Measurements from ENCODE around the gene DHRSX.
"Not testable (repeated sequence)": the region's sequence is repeated elsewhere in the genome, so short reads cannot be mapped to it uniquely, and the experiment has no call there.

Gene DHRSX

GRCh38 chrX:2424317-2424716, 76.5 kb downstream of the DHRSX start:
- no peak for DNase-seq (ENCODE audit: low spot score)

GRCh38 chrX:2423899-2424298, 76.9 kb downstream of the DHRSX start:
- no peak for DNase-seq (ENCODE audit: low spot score)

GRCh38 chrX:2423282-2423681, 77.5 kb downstream of the DHRSX start:
- DNase-seq (ENCODE audit: low spot score): peak; percentile 4

- not testable (repeated sequence) for DNase-seq (ENCODE audit: low spot score)
Observed at GRCh38 chrX:2419418-2419817, 81.4 kb downstream of the DHRSX start.

GRCh38 chrX:2418000-2418399, 82.8 kb downstream of the DHRSX start:
- no peak for DNase-seq (ENCODE audit: low spot score)

- no peak for DNase-seq (ENCODE audit: low spot score)
Observed at GRCh38 chrX:2416851-2417604, 83.7 kb downstream of the DHRSX start.

GRCh38 chrX:2414384-2414783, 86.4 kb downstream of the DHRSX start:
- no peak for DNase-seq (ENCODE audit: low spot score)

- no peak for DNase-seq (ENCODE audit: low spot score)
Observed at GRCh38 chrX:2413969-2414368, 86.8 kb downstream of the DHRSX start.

GRCh38 chrX:2412131-2412530, 88.6 kb downstream of the DHRSX start:
- no peak for DNase-seq (ENCODE audit: low spot score)

GRCh38 chrX:2410279-2411020, 90.3 kb downstream of the DHRSX start:
- no peak for DNase-seq (ENCODE audit: low spot score)

- DNase-seq (ENCODE audit: low spot score): no peak
Observed at GRCh38 chrX:2409796-2410195, 91.0 kb downstream of the DHRSX start.

GRCh38 chrX:2408856-2409255, 91.9 kb downstream of the DHRSX start:
- no peak for DNase-seq (ENCODE audit: low spot score)

- DNase-seq (ENCODE audit: low spot score): no peak
Observed at GRCh38 chrX:2406891-2407518, 93.8 kb downstream of the DHRSX start.

GRCh38 chrX:2404776-2405175, 96.0 kb downstream of the DHRSX start:
- no peak for DNase-seq (ENCODE audit: low spot score)

- DNase-seq (ENCODE audit: low spot score): no peak
Observed at GRCh38 chrX:2402361-2402690, 98.5 kb downstream of the DHRSX start.

GRCh38 chrX:2401590-2402360, 99.0 kb downstream of the DHRSX start:
- DNase-seq (ENCODE audit: low spot score): peak; percentile 94

- DNase-seq (ENCODE audit: low spot score): no peak
Observed at GRCh38 chrX:2401201-2401589, 99.6 kb downstream of the DHRSX start.

- peak; percentile 14 for DNase-seq (ENCODE audit: low spot score)
Observed at GRCh38 chrX:2398064-2398656, 102.6 kb downstream of the DHRSX start.

- DNase-seq (ENCODE audit: low spot score): no peak
Observed at GRCh38 chrX:2397229-2398063, 103.3 kb downstream of the DHRSX start.

- no peak for DNase-seq (ENCODE audit: low spot score)
Observed at GRCh38 chrX:2395261-2395992, 105.3 kb downstream of the DHRSX start.

Measured in SW480 (cell line).